Progenitor cell of endocrine pancreas (in vitro differentiated cells): ENCODE data around the gene OR2T27. TPM values are rescaled to one million over a fixed set of nuclear protein-coding genes. Genes with fewer than 3 reads are reported as not detected.

ENCODE experiments used
- DNase-seq: peaks from one replicate; pipeline ENCODE4 v3.0.0; 2021; ENCODE audit warnings: low spot score; ENCODE audit not compliant: unreplicated experiment
- H3K27ac Mint-ChIP-seq: 2 replicates; pipeline ENCODE4 v1.8.0; 2021; ENCODE audit warnings: mild to moderate bottlenecking, moderate library complexity, mixed read lengths
- H3K27me3 Mint-ChIP-seq: 2 replicates; pipeline ENCODE4 v1.8.0; 2021; ENCODE audit warnings: mixed read lengths
- H3K36me3 Mint-ChIP-seq: 2 replicates; pipeline ENCODE4 v1.8.0; 2022; ENCODE audit warnings: mixed read lengths; ENCODE audit not compliant: insufficient read depth
- H3K4me1 Mint-ChIP-seq: 2 replicates; pipeline ENCODE4 v1.8.0; 2021; ENCODE audit warnings: low read depth, mixed read lengths
- H3K4me3 Mint-ChIP-seq: 2 replicates; pipeline ENCODE4 v1.8.0; 2021; ENCODE audit warnings: low read depth, mild to moderate bottlenecking, moderate library complexity, mixed read lengths
- H3K9me3 Mint-ChIP-seq: 2 replicates; pipeline ENCODE4 v1.8.0; 2021; ENCODE audit warnings: low read depth, mixed read lengths
- CTCF ChIP-seq: fragments of 200-600 bp; sonication (generic); IDR thresholded peaks from one replicate; pipeline ENCODE4 v1.5.0; 2021; ENCODE audit warnings: antibody characterized with exemption, mild to moderate bottlenecking; ENCODE audit not compliant: unreplicated experiment
- total RNA-seq: library from RNA; stranded (reverse); gene quantifications from 2 replicates; pipeline ENCODE4 v1.2.1, GENCODE V29; 2021

OR2T27 gene
- total RNA-seq, 1 donor from 2014 or later, result not detected

DNA sequence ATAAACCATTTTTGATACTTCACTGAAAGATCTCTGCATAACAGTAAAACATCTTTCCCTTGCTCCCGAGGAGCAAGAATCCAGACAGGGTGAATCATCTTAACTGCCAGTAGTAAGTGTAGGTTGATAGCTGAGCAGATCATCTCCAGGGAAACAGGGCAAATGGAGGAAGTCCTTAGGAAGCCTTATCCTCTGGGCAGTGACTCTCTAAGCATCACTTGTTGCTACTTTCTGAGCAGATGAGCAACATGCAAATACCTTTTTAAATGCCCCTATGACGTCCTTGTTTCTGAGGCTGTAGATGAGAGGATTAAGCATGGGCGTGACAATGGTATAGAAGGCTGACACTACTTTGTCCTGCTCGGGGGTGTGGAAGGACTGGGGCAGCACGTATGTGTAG, 29.4 kb downstream of the OR2T27 start:
- Mint-ChIP-seq H3K36me3 (peaks cover 3% of the 10 kb centered on the region), H3K27ac (no peak overlapping the region), H3K4me1 (no peaks in the 10 kb centered on the region), H3K9me3 (peaks cover 38% of the 10 kb centered on the region), H3K4me3 (no peak overlapping the region), H3K27me3 (no peaks in the 10 kb centered on the region)
- TF ChIP-seq CTCF, result no peak
- no peak for DNase-seq

- H3K4me3 Mint-ChIP-seq, result no peak overlapping the region
- H3K36me3 Mint-ChIP-seq, result peaks cover 3% of the 10 kb centered on the region
- H3K4me1 Mint-ChIP-seq, result no peaks in the 10 kb centered on the region
- no peaks in the 10 kb centered on the region for H3K27me3 Mint-ChIP-seq
- DNase-seq, result no peak
- no peak overlapping the region for H3K27ac Mint-ChIP-seq
- peaks cover 37% of the 10 kb centered on the region for H3K9me3 Mint-ChIP-seq
- TF ChIP-seq CTCF, result no peak
These were observed 30.2 kb downstream of the OR2T27 start for GRCh38 chr1:248625166-248625565.

DNA sequence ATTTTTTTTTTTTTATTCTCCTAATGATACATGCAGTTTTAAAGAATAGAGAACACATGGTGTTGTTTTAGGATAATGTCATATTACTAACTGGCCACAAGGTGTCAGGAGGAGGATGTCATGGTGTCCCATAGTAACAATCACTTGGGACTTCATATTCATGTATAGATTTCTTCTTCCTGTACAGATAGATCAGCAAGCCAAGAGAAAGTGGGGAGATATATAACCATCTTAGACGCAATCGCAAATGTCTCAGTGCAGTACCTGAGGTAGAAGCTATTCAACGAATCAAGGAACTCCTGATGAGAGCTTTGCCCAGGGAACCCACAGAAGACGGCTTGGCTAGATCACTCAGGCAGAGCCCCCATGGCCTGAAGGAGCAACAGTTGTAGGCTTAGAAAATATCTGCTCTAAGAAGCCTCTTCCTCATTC, 32.7 kb downstream of the OR2T27 start:
- no peaks in the 10 kb centered on the region for H3K4me1 Mint-ChIP-seq
- no peak overlapping the region for H3K27ac Mint-ChIP-seq
- no peak overlapping the region for H3K4me3 Mint-ChIP-seq
- peaks cover 37% of the 10 kb centered on the region for H3K9me3 Mint-ChIP-seq
- DNase-seq, result no peak
- no peak for TF ChIP-seq CTCF
- no peaks in the 10 kb centered on the region for H3K27me3 Mint-ChIP-seq
- H3K36me3 Mint-ChIP-seq, result no peaks in the 10 kb centered on the region

DNA sequence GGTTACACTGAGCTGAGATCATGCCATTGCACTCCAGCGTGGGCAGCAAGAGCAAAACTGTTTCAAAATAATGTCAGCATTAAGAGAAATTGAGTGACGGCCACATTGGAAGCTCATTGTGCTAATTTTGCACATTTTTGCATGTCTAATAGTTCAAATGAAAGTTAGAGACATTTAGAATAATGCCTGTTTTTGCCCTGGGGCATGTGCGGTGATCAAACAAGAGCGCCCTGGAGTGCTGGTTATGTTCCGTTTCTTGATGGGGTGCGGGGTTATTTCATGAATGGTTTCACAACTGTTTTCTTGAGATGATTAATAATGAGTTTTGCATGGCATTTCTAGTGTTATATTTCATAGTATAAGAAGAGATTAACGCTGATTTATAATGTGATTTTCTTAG, 33.6 kb downstream of the OR2T27 start:
- Mint-ChIP-seq H3K27ac (no peak overlapping the region), H3K36me3 (no peaks in the 10 kb centered on the region), H3K27me3 (no peaks in the 10 kb centered on the region), H3K9me3 (peaks cover 40% of the 10 kb centered on the region), H3K4me1 (no peaks in the 10 kb centered on the region), H3K4me3 (no peak overlapping the region)
- no peak for DNase-seq
- no peak for TF ChIP-seq CTCF

- no peak for DNase-seq
- no peak overlapping the region for H3K27ac Mint-ChIP-seq
- TF ChIP-seq CTCF, result no peak
- H3K4me3 Mint-ChIP-seq, result no peak overlapping the region
- no peaks in the 10 kb centered on the region for H3K27me3 Mint-ChIP-seq
- H3K4me1 Mint-ChIP-seq, result no peaks in the 10 kb centered on the region
- peaks cover 68% of the 10 kb centered on the region for H3K9me3 Mint-ChIP-seq
- H3K36me3 Mint-ChIP-seq, result peaks cover 1% of the 10 kb centered on the region
These were observed 36.5 kb downstream of the OR2T27 start for GRCh38 chr1:248618878-248619277.
